ENCODE measurements around the gene ESRRB.

The ESRRB gene

DNA sequence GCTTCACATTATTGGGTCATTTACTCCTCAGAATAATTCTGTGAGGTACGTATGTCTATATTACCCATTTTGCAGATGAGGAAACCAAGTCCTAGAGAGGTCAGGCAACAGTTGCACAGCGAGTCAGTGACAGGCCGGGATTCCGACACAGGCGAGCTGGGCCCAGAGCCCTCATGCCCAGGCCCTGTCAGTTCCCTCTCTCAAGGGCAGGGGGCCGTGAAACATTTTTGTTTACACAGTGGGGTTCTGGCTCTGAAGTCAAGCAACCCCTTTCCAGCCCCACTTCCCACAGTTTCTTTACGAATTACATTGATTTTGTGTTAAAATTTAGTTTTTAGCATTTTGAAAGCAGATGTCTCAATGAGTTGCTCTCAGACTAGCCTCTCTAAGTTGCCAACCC is 46.7 kb downstream of the ESRRB start:
- DNase-seq (ENCODE audit: low read depth), result no peak
- H3K4me3 ChIP-seq (ENCODE audit: control insufficient read depth, low read depth, low read length), result no peak overlapping the region
- TF ChIP-seq CTCF (IDR thresholded peaks at IDR 0.05; ENCODE audit: control insufficient read depth, insufficient read depth, low read depth, low read length, missing control alignments), result no peak

DNA sequence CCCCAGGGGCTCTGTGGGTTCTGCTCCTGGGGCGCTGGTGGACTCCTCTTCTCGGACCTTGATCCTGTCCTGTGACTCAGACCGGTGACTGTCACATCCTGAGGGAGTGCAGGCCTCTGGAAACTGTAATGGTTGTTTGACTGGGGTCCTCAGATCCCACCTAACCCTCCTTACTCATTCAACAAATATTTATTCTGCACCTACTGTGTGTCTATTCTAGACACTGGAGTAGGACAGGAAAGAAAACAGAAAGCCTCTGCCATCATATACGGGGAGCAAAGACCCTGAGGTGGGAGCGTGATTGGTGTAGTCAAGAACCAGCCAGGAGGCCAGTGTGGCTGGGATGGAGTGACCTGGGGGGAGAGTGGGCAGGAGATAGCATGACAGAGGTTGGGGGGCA is 47.6 kb downstream of the ESRRB start:
- DNase-seq (ENCODE audit: low read depth), result no peak
- no peak for TF ChIP-seq CTCF (IDR thresholded peaks at IDR 0.05; ENCODE audit: control insufficient read depth, insufficient read depth, low read depth, low read length, missing control alignments)
- no peak overlapping the region for H3K4me3 ChIP-seq (ENCODE audit: control insufficient read depth, low read depth, low read length)

DNA sequence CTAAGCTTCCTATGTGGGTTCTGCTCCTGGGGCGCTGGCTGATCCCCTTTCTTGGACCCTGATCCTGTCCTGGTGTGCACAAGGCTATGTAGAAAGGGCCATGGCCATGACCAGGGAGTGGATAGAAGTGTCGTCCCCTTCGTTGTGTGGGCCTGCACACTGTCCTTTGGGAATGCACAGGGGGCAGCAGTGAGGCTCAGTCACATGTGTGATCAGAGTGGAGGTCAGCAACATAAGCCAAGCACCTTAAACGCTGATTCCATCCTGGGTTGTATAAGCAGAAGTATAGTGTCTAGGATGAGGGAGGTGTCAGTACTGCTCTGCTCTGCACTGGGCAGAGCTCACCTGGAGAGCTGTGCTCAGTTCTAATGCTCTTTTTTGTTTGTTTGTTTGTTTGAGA is 48.4 kb downstream of the ESRRB start:
- TF ChIP-seq CTCF (IDR thresholded peaks at IDR 0.05; ENCODE audit: control insufficient read depth, insufficient read depth, low read depth, low read length, missing control alignments), result no peak
- no peak for DNase-seq (ENCODE audit: low read depth)
- H3K4me3 ChIP-seq (ENCODE audit: control insufficient read depth, low read depth, low read length), result no peak overlapping the region

- no peak for TF ChIP-seq CTCF (IDR thresholded peaks at IDR 0.05; ENCODE audit: control insufficient read depth, insufficient read depth, low read depth, low read length, missing control alignments)
- H3K4me3 ChIP-seq (ENCODE audit: control insufficient read depth, low read depth, low read length), result no peak overlapping the region
- no peak for DNase-seq (ENCODE audit: low read depth)
Measured at GRCh38 chr14:76426161-76426696, 50.3 kb downstream of the ESRRB start.

- TF ChIP-seq CTCF (IDR thresholded peaks at IDR 0.05; ENCODE audit: control insufficient read depth, insufficient read depth, low read depth, low read length, missing control alignments), result no peak
- no peak for DNase-seq (ENCODE audit: low read depth)
- no peak overlapping the region for H3K4me3 ChIP-seq (ENCODE audit: control insufficient read depth, low read depth, low read length)
Measured at GRCh38 chr14:76428611-76429010, 52.7 kb downstream of the ESRRB start.

DNA sequence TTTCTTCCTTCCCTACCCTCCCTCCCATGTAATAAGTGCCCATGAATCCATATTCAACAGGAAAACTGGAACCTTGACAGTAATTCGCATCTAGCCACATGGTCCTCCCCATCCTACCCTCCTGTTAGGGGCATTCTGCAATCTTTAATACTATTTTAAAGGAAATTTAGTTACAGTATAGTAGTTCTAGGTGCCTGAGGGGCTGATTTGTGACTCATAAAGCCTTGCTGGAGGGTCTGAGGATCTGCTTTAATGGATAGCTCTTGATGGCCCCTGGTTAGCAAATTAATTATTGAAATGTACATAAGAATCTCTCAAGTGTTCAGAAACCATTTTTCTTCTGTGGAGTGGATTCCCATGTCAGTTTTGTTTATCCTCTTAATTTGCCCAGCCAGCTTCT is 54.1 kb downstream of the ESRRB start:
- DNase-seq (ENCODE audit: low read depth), result no peak

More for the DNA sequence above, 54.1 kb downstream of the ESRRB start:
- TF ChIP-seq CTCF (IDR thresholded peaks at IDR 0.05; ENCODE audit: control insufficient read depth, insufficient read depth, low read depth, low read length, missing control alignments), result no peak
- H3K4me3 ChIP-seq (ENCODE audit: control insufficient read depth, low read depth, low read length), result no peak overlapping the region
